Measurements from ENCODE around the gene TTYH2. TPM values are rescaled to one million over a fixed set of nuclear protein-coding genes. Genes with fewer than 3 reads are reported as not detected.
"Not testable (repeated sequence)": the region's sequence is repeated elsewhere in the genome, so short reads cannot be mapped to it uniquely, and the experiment has no call there.

Gene TTYH2
- total RNA-seq, 1 donor from 2014 or later: 3.4 TPM

GRCh38 chr17:74280093-74280513, 66.7 kb downstream of the TTYH2 start:
- Histone ChIP-seq H3K36me3 (no peaks in the 10 kb centered on the region), H3K27ac (no peak overlapping the region), H3K27me3 (no peaks in the 10 kb centered on the region), H3K4me1 (peaks cover 15% of the 10 kb centered on the region), H3K9me3 (no peaks in the 10 kb centered on the region), H3K4me3 (no peak overlapping the region)
- TF ChIP-seq POLR2AphosphoS5 (IDR thresholded peaks at IDR 0.05; ENCODE audit: insufficient read depth in 1 of 2, low read depth in 1 of 2) (no peak), POLR2A (IDR thresholded peaks at IDR 0.05) (no peak)
- TF ChIP-seq, protein P1, sequence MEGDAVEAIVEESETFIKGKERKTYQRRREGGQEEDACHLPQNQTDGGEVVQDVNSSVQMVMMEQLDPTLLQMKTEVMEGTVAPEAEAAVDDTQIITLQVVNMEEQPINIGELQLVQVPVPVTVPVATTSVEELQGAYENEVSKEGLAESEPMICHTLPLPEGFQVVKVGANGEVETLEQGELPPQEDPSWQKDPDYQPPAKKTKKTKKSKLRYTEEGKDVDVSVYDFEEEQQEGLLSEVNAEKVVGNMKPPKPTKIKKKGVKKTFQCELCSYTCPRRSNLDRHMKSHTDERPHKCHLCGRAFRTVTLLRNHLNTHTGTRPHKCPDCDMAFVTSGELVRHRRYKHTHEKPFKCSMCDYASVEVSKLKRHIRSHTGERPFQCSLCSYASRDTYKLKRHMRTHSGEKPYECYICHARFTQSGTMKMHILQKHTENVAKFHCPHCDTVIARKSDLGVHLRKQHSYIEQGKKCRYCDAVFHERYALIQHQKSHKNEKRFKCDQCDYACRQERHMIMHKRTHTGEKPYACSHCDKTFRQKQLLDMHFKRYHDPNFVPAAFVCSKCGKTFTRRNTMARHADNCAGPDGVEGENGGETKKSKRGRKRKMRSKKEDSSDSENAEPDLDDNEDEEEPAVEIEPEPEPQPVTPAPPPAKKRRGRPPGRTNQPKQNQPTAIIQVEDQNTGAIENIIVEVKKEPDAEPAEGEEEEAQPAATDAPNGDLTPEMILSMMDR (IDR thresholded peaks at IDR 0.05): no peak
- intact Hi-C loops (cut with DNase I): no loop called here
- no peak for DNase-seq (ENCODE audit: extremely low spot score in 2 of 2)

GRCh38 chr17:74281799-74282198, 68.4 kb downstream of the TTYH2 start:
- Histone ChIP-seq H3K9me3 (no peaks in the 10 kb centered on the region), H3K27me3 (no peaks in the 10 kb centered on the region), H3K4me1 (no peaks in the 10 kb centered on the region), H3K36me3 (no peaks in the 10 kb centered on the region), H3K27ac (no peak overlapping the region), H3K4me3 (no peak overlapping the region)
- no peak for TF ChIP-seq POLR2A (IDR thresholded peaks at IDR 0.05)
- TF ChIP-seq POLR2AphosphoS5 (IDR thresholded peaks at IDR 0.05; ENCODE audit: insufficient read depth in 1 of 2, low read depth in 1 of 2): no peak
- TF ChIP-seq, protein P1 (IDR thresholded peaks at IDR 0.05): no peak
- intact Hi-C loops (cut with DNase I): no loop called here
- DNase-seq (ENCODE audit: extremely low spot score in 2 of 2): no peak

DNA sequence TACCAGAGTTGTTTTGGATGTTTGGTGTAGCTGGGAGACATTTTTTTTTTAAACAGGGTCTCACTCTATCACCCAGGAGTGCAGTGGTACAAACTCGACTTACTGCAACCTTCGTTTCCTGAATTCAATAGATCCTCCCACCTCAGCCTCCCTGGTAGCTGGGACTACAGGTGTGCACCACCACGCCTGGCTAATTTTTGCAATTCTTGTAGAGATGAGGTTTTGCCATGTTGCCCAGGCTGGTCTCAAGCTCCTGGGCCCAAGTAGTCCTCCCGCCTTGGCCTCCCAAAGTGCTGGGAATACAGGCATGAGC, 68.9 kb downstream of the TTYH2 start:
- H3K4me3 ChIP-seq; H3K4me1 ChIP-seq; H3K27ac ChIP-seq; DNase-seq (ENCODE audit: extremely low spot score in 2 of 2); H3K27me3 ChIP-seq; H3K9me3 ChIP-seq; H3K36me3 ChIP-seq; intact Hi-C loops (cut with DNase I): not testable (repeated sequence)

GRCh38 chr17:74282587-74283370, 69.4 kb downstream of the TTYH2 start:
- intact Hi-C loops (cut with DNase I): no loop called here
- DNase-seq (ENCODE audit: extremely low spot score in 2 of 2): no peak
- no peaks in the 10 kb centered on the region for H3K4me1 ChIP-seq
- no peaks in the 10 kb centered on the region for H3K36me3 ChIP-seq
- TF ChIP-seq, protein P1 (IDR thresholded peaks at IDR 0.05): no peak
- no peak for TF ChIP-seq POLR2A (IDR thresholded peaks at IDR 0.05)
- no peak for TF ChIP-seq POLR2AphosphoS5 (IDR thresholded peaks at IDR 0.05; ENCODE audit: insufficient read depth in 1 of 2, low read depth in 1 of 2)
- H3K27ac ChIP-seq: no peak overlapping the region
- H3K27me3 ChIP-seq: no peaks in the 10 kb centered on the region
- no peaks in the 10 kb centered on the region for H3K9me3 ChIP-seq
- H3K4me3 ChIP-seq: no peak overlapping the region

- Histone ChIP-seq H3K9me3 (no peaks in the 10 kb centered on the region), H3K36me3 (no peaks in the 10 kb centered on the region), H3K27ac (no peak overlapping the region), H3K4me3 (no peak overlapping the region), H3K4me1 (no peaks in the 10 kb centered on the region), H3K27me3 (no peaks in the 10 kb centered on the region)
- intact Hi-C loops (cut with DNase I): no loop called here
- no peak for DNase-seq (ENCODE audit: extremely low spot score in 2 of 2)
- TF ChIP-seq POLR2AphosphoS5 (IDR thresholded peaks at IDR 0.05; ENCODE audit: insufficient read depth in 1 of 2, low read depth in 1 of 2) (no peak), POLR2A (IDR thresholded peaks at IDR 0.05) (no peak)
- TF ChIP-seq, protein P1 (IDR thresholded peaks at IDR 0.05): no peak
Observed at GRCh38 chr17:74283371-74283673, 70.0 kb downstream of the TTYH2 start.

All from vagina (tissue), 2 donors.